ENCODE data around the gene SLC6A13. TPM values are rescaled to one million over a fixed set of nuclear protein-coding genes. Genes with fewer than 3 reads are reported as not detected.

SLC6A13 gene
- total RNA-seq, 1 experiment from 2014 or later: not detected

DNA sequence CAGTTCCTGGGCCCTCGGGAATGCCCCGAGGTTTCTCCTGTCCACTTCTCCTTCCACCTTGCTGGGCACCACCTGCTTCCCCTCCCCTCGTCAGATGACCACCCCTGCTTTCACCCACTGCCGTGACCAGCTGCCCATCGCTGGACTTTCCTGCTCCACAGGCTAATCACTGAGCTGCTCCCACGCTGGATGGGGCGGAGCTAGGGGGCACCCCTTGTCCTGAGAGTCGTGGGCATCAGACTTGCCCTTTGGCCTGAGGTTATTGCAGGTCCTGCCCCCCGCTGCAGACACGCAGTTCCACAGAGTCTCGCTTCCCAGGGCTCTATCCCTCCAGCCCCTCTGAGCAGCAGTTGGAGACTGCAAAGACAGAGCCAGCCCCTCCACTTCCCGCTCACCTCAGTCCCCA lies 49.1 kb downstream of the SLC6A13 start:
- no peaks in the 10 kb centered on the region for H3K79me1 ChIP-seq (ENCODE audit: insufficient read depth, low read depth, low read length, poor library complexity, severe bottlenecking)
- H3K9me3 ChIP-seq (ENCODE audit: control insufficient read depth, low read depth, low read length): no peaks in the 10 kb centered on the region
- H2AK5ac ChIP-seq (ENCODE audit: insufficient read length, low read length): no peak overlapping the region
- H3K4me2 ChIP-seq (ENCODE audit: insufficient read depth, insufficient read length, low read length): no peak overlapping the region
- H2BK12ac ChIP-seq (ENCODE audit: insufficient read length, low read depth, low read length): no peak overlapping the region
- WGBS (ENCODE audit: extremely low coverage, insufficient read length, low lambda C conversion rate): no CpG with 5 or more reads among the region's 12 CpGs
- no peaks in the 10 kb centered on the region for H4K20me1 ChIP-seq (ENCODE audit: control insufficient read depth, insufficient read depth, insufficient read length)
- H3K18ac ChIP-seq (ENCODE audit: insufficient read length, low read depth, low read length): no peak overlapping the region
- Mint-ChIP-seq H3K4me3 (no peak overlapping the region; a peak in 1 of 5 replicates), H3K4me1 (peaks cover 29 to 36% of the 10 kb centered on the region in 2 experiments), H3K27me3 (ENCODE audit: low read depth) (peaks cover 90% of the 10 kb centered on the region), H3K9me3 (no peaks in the 10 kb centered on the region; a peak in 2 of 5 replicates), H3K36me3 (ENCODE audit: insufficient read depth in 1 of 3, low read depth in 3 of 3) (no peaks in the 10 kb centered on the region), H3K27ac (no peak overlapping the region; a peak in 1 of 7 replicates)
- 0 out of 2 replicates have a peak, but pooled peaks cover 4% of the 10 kb centered on the region for H3K4me1 ChIP-seq (ENCODE audit: insufficient read depth, low read length)
- TF ChIP-seq, protein P1, sequence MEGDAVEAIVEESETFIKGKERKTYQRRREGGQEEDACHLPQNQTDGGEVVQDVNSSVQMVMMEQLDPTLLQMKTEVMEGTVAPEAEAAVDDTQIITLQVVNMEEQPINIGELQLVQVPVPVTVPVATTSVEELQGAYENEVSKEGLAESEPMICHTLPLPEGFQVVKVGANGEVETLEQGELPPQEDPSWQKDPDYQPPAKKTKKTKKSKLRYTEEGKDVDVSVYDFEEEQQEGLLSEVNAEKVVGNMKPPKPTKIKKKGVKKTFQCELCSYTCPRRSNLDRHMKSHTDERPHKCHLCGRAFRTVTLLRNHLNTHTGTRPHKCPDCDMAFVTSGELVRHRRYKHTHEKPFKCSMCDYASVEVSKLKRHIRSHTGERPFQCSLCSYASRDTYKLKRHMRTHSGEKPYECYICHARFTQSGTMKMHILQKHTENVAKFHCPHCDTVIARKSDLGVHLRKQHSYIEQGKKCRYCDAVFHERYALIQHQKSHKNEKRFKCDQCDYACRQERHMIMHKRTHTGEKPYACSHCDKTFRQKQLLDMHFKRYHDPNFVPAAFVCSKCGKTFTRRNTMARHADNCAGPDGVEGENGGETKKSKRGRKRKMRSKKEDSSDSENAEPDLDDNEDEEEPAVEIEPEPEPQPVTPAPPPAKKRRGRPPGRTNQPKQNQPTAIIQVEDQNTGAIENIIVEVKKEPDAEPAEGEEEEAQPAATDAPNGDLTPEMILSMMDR (conservative IDR thresholded peaks at IDR 0.05): no peak
- H2BK20ac ChIP-seq (ENCODE audit: low read depth, low read length, poor library complexity, severe bottlenecking): no peak overlapping the region
- peaks cover 4% of the 10 kb centered on the region; the same call in 1 of the 2 replicates for H3K27me3 ChIP-seq (ENCODE audit: insufficient read depth, low read length)
- H4K5ac ChIP-seq (ENCODE audit: insufficient read length, low read depth, low read length): no peak overlapping the region
- H2AFZ ChIP-seq (ENCODE audit: low read length): no peak overlapping the region
- H3K56ac ChIP-seq (ENCODE audit: insufficient read length, low read depth, low read length): no peak overlapping the region
- no peak overlapping the region for H2BK120ac ChIP-seq (ENCODE audit: low read depth, low read length, poor library complexity, severe bottlenecking)
- H3K23me2 ChIP-seq (ENCODE audit: insufficient read length, low read depth, low read length, poor library complexity, severe bottlenecking): no peaks in the 10 kb centered on the region
- no peaks in the 10 kb centered on the region for H3K79me2 ChIP-seq (ENCODE audit: insufficient read depth, low read length)
- H3K9ac ChIP-seq (ENCODE audit: extremely low read depth, insufficient read length, low read length): no peak overlapping the region
- no peak overlapping the region for H2BK15ac ChIP-seq (ENCODE audit: low read depth, low read length)
- no peak overlapping the region for H4K8ac ChIP-seq (replicated peaks; ENCODE audit: insufficient read length, low read depth, low read length)
- H2BK5ac ChIP-seq (ENCODE audit: insufficient read length, low read length): no peak overlapping the region
- H4K91ac ChIP-seq (ENCODE audit: insufficient read length, low read depth, low read length): no peak overlapping the region
- no peak overlapping the region for H3T11ph ChIP-seq (ENCODE audit: low read length)
- no peak overlapping the region for H3K23ac ChIP-seq (ENCODE audit: insufficient read length, low read depth, low read length)
- DNase-seq: no peak
- H3K14ac ChIP-seq (ENCODE audit: insufficient read depth, low read length): no peak overlapping the region; the same call in 1 of the 2 replicates
- no peak overlapping the region for H3K27ac ChIP-seq (ENCODE audit: insufficient read length, low read depth, low read length)
- no peak overlapping the region for H3K4ac ChIP-seq (ENCODE audit: low read depth, low read length)

Measured in H9 (cell line).